Stimulated activated CD8-positive, alpha-beta memory T cell treated with anti-CD3 and anti-CD28 coated beads, Interleukin-4, amount 100 ng/mL, for 4 hours (primary cell): ENCODE results near the gene LGR4.

Experiments
- DNase-seq, 2 donors: peaks; one replicate each; pipeline ENCODE4 v3.0.0-alpha.2; 2020; ENCODE audit warnings: low read depth in 2 of 2, low spot score in 1 of 2

The LGR4 gene

GRCh38 chr11:27384227-27384626 lies 88.4 kb downstream of the LGR4 start:
- DNase-seq = no peak

- no peak for DNase-seq
These were observed 88.9 kb downstream of the LGR4 start for GRCh38 chr11:27383645-27384044.

GRCh38 chr11:27381238-27381666 lies 91.3 kb downstream of the LGR4 start:
- DNase-seq = no peak

DNA sequence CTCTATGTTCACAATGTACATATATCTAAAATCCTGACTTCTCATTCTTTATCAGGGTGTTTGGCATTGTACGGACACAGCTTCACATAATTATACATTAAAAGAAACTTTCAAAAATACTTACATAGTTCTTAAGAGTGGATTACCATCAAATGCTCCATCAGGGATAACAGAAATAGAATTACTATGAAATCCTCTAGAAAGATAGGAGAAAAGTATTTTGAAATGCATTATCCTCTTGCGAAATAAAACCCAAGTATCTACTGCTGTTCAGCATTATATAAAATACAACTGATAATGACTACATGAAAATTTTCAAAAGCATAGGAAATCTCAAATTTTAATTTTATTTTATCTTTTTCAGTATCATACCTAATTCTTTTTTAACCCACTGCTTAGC lies 91.8 kb downstream of the LGR4 start:
- DNase-seq = no peak

- DNase-seq = no peak
These were observed 93.1 kb downstream of the LGR4 start for GRCh38 chr11:27379449-27379848.

DNA sequence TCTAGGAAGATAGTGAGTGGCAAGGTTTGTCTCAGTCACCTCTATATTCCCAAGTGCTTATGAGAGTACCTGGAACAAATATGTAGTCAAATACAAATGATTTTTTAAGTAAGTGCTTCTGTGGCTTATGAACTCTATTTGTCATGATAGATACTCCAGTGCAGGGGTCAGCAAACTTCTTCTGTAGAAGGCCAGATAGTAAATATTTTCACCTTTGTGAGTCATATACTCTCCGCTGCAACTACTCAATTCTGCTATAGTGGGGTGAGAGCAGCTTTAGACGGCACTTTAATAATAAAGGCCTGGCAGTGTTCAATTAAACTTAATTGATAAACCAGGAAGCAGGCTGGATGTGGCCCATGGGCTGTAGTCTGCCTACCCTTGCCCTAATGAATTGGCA lies 97.2 kb downstream of the LGR4 start:
- no peak for DNase-seq

DNA sequence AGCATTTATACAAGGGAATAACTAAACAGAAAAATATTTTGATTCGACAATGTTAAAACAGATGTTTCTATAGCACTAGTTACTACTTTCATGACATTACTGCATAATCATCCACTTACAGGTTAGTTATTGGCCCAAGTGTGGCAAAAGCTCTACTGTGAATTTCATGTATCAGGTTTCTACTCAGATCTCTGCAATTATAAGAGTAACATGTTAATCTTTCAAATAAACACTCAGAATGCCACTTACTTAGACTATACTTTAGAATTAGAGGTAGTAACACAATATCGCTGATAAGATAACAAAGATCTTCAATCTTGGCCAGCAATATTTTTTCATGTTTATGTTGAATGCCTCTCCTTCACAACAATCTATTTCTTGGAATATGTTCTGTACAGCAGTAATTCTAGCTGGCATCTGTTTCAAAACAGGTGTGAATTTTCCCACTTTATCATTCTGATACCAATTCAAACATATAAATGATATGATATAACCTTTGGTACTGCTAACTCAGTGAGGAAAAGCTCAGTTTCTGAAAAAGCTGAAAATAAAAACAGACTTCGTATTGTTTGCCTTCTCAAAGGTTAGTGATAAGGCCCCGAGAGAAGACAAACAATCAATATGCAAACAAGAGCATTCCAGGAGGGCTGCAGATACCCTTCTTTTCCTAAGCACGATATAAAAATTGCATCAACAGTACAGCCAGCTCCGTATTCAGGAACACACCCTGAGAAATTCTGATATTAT lies 98.6 kb downstream of the LGR4 start:
- DNase-seq = no peak

DNA sequence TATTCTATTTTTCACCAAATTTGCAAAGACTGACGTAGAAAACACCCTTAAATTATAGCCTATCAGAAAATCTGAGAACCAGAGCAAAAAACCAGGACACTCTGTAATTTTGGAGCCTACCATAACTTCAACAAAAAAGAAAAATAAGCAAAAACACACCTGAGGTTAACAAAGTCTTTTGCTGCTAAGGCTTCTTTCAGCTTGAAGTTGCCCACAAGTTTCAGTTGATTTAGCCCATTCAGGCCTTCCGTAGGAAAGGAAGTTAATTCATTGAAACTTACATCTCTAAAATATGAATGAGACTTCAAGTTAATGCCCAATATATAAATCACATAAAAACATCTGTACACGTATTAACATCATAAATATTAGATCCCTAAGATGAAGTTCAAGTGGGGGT lies 99.2 kb downstream of the LGR4 start:
- DNase-seq = no peak

DNA sequence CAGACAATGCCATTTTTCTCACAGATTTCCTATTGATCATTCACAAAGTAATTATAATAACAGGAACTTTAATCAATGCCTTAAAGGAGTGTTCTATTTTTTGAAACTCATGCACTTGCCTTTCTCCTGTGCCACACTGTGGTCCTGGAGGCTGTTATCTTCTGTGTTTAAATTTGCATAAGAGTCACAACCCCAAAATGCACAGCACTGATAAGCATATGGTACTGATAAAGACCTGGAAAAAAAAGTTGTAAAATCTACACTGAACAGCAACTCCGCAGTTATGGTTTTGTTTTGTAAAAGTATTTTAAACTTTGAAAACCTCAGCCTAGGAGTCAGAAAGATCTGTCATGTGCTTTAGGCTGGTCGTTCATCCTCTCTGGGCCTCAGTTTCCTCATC lies 100.4 kb downstream of the LGR4 start:
- no peak for DNase-seq

- no peak for DNase-seq
These were observed 101.1 kb downstream of the LGR4 start for GRCh38 chr11:27371489-27371888.

GRCh38 chr11:27370374-27370773 lies 102.2 kb downstream of the LGR4 start:
- DNase-seq = no peak

DNA sequence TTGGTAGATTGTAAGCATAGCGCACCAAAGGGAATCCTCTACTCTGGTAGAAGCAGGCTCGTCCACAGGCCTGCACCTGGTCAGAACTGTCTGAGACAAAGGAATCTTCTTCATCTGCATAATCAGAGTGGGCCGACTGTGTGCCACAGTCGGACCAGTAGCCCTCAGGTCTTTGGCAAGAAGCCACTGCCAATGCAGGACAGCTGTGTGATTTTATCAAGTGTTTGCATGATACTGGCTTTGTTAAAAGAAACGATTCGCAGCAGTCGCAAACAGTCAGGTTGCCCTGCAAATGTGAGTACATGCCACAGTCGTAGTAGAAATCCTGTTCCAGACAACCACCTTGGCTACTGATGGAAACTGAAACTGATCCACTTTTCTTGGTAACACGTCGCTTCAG lies 104.7 kb downstream of the LGR4 start:
- DNase-seq = no peak

DNA sequence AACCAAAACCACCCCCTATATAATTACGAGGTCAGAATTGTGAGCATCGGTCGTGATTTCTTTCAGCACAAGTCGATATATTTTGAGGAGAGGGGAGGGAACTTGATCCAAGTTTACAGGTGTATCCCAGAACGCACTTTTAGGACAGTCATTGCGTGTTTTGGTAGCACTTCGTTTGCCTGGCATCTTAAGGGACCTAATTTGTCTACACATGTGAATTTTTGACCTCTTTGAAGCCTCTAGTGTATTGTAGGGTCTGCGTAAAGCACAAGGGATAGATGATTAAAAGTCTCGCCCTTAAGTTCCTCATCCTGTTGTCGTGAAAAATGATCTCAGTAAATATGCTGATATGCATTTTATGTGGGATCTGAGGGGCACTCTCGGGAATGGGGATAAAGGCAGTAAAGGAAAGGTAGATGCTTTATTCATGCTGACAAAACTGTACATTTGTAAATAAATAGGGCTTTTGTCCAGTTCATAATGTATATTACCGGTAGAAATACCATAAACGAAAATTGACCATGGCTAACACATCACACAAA lies 108.9 kb downstream of the LGR4 start:
- DNase-seq = no peak

- peak; percentile 51 to 69 for DNase-seq
These were observed 109.6 kb downstream of the LGR4 start, which contains the start of gene CCDC34 for GRCh38 chr11:27362749-27363575. Gene CCDC34 (minus strand): TSS chr11:27363215. CDS start chr11:27363194, 21 bp downstream.

DNA sequence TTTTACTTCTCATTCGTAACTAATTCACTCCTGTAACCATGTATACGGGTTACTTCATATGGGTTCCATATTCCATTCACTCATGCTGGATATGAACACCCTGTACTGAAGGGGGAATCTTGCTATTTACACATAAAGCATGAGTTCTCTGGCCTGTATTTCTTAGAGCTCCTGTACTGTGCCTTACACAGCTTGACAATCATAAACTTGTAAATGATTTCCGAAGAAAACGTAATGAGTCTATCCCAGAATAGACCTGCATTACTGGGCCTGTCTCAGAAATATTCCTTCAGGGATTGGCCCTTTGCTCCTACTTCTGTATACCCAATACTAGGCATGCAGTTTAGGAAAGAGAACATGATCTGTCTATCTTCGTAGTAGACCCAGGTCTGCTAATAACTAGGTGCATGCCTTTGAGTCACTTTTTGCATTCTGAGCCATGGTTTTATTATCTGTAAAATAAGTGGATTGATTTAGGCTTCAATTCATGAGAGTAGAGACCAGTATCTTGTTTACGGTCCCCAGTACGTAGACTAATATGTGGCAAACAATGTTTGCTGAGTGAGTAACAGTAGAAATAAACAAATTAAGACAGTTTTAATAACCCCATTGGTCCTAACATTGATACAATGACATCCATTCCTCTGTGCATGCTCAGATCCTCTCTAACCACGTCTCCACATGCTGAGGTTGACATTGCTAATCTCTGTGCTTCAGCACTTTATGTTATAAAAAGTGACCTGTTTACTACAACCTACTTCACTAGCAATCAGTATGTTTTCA lies 110.8 kb downstream of the LGR4 start:
- DNase-seq = no peak

- DNase-seq = no peak
These were observed 114.3 kb downstream of the LGR4 start for GRCh38 chr11:27358296-27358695.

DNA sequence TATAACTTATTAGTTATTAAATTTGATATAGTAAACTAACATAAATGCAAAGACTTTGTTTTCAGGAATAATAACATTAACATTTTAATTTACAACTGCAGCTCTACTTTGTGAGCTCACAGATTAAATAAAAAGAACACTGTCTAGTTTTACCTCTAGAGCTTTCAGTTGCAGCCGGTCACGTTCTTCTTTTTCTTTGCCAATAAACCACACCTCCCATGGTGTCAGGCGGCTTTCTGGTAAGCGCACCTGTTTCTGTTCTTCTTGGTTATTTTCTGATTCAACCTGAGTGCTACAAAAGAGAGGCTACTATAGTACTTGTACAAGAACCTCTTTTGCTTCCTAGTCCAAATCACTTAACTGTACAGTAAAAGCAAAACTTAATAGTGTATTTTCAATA lies 115.3 kb downstream of the LGR4 start:
- no peak for DNase-seq

DNA sequence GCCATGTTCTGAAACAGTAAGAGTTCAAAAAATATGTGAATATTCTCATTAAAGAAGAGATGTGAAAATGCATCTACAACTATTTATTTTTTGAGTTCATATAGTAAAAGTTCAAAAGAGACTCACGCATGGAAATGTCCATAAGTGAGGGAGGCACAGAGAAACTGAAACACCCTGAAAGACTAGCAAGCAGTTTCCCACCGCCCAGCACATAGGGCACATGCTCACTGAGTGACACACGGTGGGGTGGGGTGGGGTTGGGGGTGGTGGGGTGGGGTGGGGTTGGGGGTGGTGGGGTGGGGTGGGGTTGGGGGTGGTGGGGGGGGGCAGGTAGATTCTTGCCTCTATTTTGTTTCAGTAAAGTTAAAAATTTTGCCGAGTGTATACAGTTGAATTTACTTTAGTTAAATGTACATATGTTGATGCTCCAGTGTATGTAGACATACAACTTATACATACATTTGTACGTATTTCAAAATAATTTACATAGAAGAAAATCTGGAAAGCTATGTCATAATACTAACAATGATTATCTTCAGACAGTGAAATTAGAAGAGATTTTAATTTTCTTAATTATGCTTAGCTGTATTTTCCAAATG lies 115.9 kb downstream of the LGR4 start:
- DNase-seq = no peak

GRCh38 chr11:27355575-27356104 lies 117.0 kb downstream of the LGR4 start:
- no peak for DNase-seq

DNA sequence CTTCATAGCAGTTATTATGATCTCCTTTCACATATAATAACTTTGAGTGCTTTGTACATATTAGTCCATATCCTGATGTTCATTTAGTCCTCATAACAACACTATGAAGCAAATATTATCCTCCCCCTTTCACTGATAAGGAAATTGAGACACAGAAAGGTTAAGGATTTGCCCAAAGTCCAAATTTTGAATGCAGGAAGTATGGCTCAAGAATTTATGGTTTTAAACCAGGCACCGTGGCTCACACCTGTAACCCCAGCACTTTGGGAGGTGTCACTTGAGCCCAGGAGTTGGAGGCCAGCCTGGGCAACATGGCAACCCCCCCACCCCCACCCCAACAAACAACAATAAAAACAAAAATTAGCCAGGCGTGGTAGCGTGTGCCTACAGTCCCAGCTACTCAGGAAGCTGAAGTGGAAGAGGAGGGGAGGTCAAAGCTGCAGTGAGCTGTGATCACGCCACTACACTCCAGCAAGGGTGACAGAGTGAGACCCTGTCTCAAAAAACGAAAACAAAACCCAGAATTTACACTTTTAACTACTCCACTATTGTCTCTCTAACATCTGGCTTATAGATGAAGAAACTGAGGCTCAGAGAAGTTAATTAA lies 118.1 kb downstream of the LGR4 start:
- DNase-seq = no peak
